HG02840 (cell line): ENCODE results near the gene CYP4F3.
"Not testable (repeated sequence)": the region's sequence is repeated elsewhere in the genome, so short reads cannot be mapped to it uniquely, and the experiment has no call there.

Source experiments
- ATAC-seq: cut with Tn5 transposase; IDR thresholded peaks from one replicate; pipeline ENCODE4 v1.9.1; 2021; ENCODE audit warnings: mild to moderate bottlenecking, moderate library complexity, moderate number of reproducible peaks; ENCODE audit not compliant: unreplicated experiment, low FRiP score

Gene CYP4F3

GRCh38 chr19:15640294-15640903 lies at the start of gene CYP4F3:
CYP4F3 (plus strand) TSS chr19:15640897; CDS start chr19:15641416, 519 bp downstream.
- ATAC-seq, result no peak

- ATAC-seq, result no peak
Observed at GRCh38 chr19:15591796-15592195, 48.9 kb upstream of the CYP4F3 start.

- ATAC-seq, result not testable (repeated sequence)
Observed at GRCh38 chr19:15592506-15592905, 48.2 kb upstream of the CYP4F3 start.

GRCh38 chr19:15593766-15594165 lies 46.9 kb upstream of the CYP4F3 start:
- not testable (repeated sequence) for ATAC-seq

GRCh38 chr19:15595069-15595468 lies 45.6 kb upstream of the CYP4F3 start:
- no peak for ATAC-seq

GRCh38 chr19:15607978-15608925 lies 32.4 kb upstream of the CYP4F3 start:
- ATAC-seq, result not testable (repeated sequence)

- ATAC-seq, result no peak
Observed at GRCh38 chr19:15609261-15609660, 31.4 kb upstream of the CYP4F3 start.

GRCh38 chr19:15612342-15612741 lies 28.4 kb upstream of the CYP4F3 start:
- no peak for ATAC-seq

- no peak for ATAC-seq
Observed at GRCh38 chr19:15613338-15613737, 27.4 kb upstream of the CYP4F3 start.

- ATAC-seq, result no peak
Observed at GRCh38 chr19:15614507-15615379, 26.0 kb upstream of the CYP4F3 start, which contains the start of gene CYP4F8. CYP4F8 (plus strand) TSS chr19:15615218; CDS start chr19:15615617, 399 bp downstream.

- ATAC-seq, result no peak
Observed at GRCh38 chr19:15615526-15615925, 25.2 kb upstream of the CYP4F3 start.

- no peak for ATAC-seq
Observed at GRCh38 chr19:15616183-15616582, 24.5 kb upstream of the CYP4F3 start.

- ATAC-seq, result no peak
Observed at GRCh38 chr19:15616627-15617270, 23.9 kb upstream of the CYP4F3 start.

GRCh38 chr19:15618321-15618720 lies 22.4 kb upstream of the CYP4F3 start:
- ATAC-seq, result no peak

- no peak for ATAC-seq
Observed at GRCh38 chr19:15621801-15622200, 18.9 kb upstream of the CYP4F3 start.

- ATAC-seq, result no peak
Observed at GRCh38 chr19:15622991-15623390, 17.7 kb upstream of the CYP4F3 start.

GRCh38 chr19:15623711-15624318 lies 16.9 kb upstream of the CYP4F3 start:
- no peak for ATAC-seq

GRCh38 chr19:15628236-15629002 lies 12.3 kb upstream of the CYP4F3 start:
- no peak for ATAC-seq
